T1000 (cell line): ENCODE results near the gene MYOCD.
"Not testable (repeated sequence)": the region's sequence is repeated elsewhere in the genome, so short reads cannot be mapped to it uniquely, and the experiment has no call there.

ENCODE experiments used
- DNase-seq: peaks from one replicate; lab custom pipeline; 2025; ENCODE audit warnings: mixed read lengths; lab: John Stamatoyannopoulos, UW

MYOCD gene, protein sequence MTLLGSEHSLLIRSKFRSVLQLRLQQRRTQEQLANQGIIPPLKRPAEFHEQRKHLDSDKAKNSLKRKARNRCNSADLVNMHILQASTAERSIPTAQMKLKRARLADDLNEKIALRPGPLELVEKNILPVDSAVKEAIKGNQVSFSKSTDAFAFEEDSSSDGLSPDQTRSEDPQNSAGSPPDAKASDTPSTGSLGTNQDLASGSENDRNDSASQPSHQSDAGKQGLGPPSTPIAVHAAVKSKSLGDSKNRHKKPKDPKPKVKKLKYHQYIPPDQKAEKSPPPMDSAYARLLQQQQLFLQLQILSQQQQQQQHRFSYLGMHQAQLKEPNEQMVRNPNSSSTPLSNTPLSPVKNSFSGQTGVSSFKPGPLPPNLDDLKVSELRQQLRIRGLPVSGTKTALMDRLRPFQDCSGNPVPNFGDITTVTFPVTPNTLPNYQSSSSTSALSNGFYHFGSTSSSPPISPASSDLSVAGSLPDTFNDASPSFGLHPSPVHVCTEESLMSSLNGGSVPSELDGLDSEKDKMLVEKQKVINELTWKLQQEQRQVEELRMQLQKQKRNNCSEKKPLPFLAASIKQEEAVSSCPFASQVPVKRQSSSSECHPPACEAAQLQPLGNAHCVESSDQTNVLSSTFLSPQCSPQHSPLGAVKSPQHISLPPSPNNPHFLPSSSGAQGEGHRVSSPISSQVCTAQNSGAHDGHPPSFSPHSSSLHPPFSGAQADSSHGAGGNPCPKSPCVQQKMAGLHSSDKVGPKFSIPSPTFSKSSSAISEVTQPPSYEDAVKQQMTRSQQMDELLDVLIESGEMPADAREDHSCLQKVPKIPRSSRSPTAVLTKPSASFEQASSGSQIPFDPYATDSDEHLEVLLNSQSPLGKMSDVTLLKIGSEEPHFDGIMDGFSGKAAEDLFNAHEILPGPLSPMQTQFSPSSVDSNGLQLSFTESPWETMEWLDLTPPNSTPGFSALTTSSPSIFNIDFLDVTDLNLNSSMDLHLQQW

DNA sequence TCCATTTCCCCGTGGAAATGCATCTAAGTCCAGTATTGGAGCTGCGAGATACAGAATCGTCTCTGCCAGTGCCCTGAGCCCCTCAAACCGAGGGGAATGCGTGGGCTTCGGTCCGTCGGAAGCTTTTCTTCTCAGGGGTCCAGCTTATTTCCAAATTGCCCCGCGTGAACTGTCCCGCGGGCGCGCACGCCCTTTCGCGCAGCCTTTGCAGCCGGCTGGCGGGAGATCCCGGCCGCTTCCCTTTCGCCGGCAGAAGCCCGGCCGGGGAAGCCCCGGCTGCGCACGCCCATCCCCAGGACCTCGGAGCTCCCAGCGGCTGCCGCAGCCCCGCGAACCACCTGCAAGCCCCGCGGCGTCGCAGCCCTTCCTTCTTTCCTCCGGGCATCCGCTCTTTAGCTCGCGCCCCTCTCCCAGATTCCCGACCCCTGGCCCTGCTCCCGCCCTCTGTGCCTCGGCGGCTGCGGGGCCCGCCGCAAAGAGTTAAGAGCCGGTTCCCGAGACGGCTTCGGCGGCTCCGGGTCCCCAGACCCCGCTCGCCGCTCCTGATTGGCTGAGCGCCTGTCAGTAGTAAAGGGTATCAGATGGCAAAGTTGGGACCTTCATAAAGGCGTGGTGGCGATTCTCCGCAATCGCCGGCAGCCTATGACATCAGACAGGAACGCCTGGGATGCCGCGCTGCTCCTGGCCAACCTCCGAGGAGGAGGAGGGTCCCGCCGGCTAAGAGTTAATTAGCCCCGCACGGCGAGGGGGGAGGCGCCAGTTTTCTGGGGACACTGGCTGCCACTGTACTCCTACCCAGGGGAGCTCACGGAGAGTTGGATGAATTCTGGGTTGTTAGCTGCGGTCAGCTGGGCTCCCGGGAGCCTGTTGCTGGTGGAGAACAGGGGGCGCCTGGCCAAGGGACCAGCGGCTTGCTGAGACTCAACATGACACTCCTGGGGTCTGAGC is at the start of gene MYOCD:
Gene MYOCD (plus strand): TSS at position 628 of the 948 bp plus-strand sequence. CDS start 299 bp downstream, at position 927.
- peak; percentile 20 for DNase-seq

DNA sequence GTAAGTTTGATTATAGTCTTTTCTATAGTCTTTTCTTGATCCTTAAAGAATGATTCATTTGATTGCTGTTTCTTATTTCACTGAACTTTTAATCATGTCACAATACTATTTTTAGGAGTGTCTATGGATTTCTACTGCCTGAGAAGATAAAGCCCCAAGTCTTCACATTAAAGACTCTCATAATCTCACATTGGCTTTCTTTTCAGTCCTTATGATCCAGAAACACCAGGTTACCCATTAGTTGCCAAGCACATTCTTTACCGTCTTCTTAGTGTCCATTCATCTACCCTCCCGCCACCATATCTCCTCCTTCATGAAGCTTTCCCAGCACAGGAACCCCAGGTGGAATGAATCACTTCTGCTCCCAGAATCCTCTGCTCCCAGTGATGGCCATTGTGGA is 49.5 kb upstream of the MYOCD start:
- no peak for DNase-seq

DNA sequence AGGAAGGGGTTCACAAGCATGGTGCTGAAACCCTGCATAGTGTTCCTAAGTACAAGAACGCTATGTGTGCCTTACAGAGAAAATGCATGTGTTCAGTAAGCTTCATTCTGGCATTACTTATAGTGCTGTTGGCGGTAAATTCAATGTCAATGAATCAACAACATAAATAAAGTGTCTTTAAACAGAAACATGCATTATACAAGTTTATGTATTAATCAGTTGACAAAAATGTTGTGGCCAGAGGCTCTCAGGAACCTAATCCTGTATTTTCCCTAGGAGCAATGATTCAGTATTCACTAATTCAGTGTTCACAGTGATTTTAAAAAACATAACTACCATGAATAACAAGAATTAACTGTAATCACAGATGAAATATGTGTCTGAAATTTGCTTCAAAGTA is 47.1 kb upstream of the MYOCD start:
- DNase-seq: no peak

DNA sequence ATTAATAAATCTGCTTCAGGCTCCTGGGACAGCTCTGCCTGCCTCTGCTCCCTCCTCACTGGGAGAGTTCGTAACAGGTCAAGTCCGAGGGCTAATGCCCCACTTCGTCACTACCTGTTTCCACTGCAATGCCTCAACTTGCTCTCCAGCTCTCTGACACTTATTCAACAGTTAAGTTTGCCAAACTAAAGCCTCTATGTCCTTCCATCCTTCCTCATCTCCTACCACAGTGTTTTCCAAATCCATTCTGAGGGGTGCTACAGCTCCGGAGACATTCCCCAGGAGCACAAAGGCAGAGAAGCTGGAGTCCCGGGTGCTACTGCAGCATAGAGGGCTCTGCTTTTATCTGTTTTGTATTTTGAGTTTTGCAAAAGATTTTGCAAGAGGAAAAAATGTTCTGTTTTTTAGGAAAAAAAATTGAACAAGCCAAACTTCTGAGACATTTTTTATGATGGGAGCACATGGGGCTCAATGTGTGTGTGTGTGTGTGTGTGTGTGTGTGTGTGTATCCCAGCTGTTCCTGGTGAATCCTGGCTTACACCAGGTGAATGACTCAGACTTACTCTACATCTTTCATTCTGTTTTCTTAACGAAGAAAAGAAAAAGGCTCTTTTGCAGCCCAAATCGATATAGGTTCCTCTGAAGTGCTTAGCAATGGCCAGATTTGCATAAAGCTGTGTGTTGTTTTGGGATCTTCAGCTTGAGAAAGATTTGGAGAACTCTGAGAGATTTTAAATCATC is 46.1 kb upstream of the MYOCD start:
- DNase-seq: no peak

DNA sequence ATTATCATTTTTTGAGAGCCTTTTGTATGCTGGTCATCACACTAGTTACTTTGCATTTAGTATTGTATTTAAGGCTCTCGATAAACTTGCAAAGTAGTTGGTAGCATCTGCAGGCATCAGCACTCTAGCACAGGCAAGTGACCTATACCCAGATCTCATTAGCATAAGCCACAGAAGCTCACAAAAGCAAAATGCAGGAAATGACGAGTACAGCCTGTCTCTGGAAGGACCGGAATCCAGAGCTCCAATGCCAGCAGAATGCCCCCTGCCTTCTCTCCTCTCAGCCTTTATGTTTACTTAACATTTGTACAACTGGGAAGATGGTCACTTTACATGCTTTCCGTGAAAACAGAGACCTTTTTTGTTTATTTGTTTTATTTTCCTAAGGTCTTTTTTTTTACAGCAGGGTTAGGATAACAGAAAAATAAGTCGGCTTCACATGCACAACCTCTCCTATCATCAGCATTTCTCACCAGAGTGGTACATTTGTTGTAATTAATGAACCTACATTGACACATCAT is 45.4 kb upstream of the MYOCD start:
- peak; percentile 20 for DNase-seq

DNA sequence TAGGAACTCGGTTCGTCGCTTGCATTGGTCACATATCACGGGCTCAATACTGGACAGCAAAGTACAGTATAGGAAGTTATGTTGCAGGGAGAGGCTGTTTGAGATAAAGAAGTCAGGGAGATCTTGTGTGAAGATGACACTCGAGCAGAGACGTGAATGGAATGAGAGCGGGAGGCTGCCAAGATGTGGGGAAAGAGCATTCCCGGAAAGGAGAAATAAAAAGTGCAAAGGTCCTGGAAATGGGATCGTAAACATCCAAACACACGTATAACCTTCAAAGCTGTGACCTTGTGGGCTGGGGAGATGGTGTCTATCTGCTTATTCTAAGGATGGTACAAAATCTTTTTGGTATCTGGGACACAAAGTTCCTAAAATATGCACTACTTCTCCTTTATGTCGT is 43.0 kb upstream of the MYOCD start:
- no peak for DNase-seq

DNA sequence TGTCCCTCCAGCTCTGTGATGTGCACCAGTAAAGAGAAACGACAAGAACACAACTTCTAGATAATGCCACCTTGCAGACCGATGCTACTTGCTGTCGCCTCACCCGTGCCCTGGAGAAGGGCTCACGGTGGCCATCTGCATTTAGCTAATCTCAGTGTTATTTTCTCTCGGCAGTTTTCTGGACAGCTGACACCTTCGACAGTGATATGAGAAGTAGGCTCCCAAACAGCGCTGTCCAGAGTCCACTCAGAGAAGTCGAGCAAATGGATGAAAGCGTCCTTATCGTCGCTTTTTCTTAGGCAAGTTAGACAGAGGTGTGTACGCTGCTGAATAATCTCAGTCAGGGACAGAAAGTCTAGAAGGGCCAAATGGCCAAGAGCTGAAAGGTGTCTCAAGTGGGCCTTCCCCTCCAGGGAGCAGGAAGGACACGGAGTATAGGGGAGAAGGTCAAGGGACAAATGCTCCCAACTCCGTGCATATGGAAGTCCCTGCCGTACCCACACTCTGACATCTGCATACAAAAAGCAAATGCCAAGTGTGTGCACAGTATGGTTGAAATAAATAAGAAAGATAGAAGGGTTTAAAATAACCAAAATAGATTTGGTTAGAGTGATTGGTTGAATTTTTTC is 42.4 kb upstream of the MYOCD start:
- DNase-seq: no peak

DNA sequence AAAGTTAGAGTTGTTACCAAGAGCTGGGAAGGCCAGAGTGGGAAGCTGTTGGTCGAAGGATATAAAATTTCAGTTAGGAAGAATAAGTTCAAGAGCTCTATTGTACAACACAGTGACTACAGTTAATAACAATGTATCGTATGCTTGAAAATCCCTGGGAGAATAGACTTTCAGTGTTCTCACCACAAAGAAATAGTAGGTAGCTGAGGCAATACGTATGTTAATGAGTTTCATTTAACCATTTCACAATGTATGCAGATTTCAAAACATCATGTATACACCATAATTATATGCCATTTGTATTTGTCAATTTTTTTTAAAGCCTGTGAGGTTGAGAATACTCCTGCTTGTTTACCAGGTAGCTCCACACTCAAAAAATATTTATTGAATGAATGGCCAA is 41.5 kb upstream of the MYOCD start:
- no peak for DNase-seq

DNA sequence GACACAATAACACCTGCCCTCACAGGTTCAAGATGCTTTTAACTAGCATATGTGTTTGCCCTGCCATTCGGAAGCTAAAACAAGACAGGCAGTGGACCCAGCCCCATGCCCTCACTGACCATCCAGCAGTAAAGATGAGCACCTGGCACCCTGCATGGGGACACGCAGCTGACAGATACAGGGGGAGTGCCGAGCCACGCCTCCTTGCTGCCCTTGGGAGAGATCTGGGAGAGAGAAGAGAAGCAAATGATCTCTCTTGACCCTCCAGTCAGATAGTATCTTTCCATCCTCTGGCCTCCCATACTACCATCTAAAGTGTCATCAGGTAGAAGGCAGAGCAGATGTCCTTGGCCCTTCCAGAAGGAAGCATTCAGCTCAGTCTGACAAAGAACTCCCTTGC is 40.6 kb upstream of the MYOCD start:
- DNase-seq: no peak

DNA sequence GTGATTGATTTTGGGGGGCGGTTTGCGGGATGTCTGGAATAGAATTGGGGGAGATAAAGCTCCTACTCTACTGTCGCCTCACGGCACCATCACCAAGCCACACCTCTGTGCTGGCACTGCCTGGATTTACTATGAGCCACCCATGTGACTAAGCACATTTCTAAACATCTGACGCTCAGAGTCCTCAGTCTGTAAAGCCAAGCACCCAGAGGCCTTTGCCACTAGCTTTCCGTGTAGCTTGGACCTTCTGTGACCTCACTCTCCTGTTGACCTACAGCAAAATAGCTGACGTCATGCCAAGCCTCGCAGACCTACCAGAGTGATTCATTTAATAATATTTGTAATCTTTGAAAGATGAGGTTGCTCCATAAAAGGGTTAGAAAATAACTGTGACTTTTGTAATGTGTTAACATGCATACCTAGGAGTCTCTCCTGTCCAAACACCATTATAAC is 38.5 kb upstream of the MYOCD start:
- peak; percentile 85 for DNase-seq

DNA sequence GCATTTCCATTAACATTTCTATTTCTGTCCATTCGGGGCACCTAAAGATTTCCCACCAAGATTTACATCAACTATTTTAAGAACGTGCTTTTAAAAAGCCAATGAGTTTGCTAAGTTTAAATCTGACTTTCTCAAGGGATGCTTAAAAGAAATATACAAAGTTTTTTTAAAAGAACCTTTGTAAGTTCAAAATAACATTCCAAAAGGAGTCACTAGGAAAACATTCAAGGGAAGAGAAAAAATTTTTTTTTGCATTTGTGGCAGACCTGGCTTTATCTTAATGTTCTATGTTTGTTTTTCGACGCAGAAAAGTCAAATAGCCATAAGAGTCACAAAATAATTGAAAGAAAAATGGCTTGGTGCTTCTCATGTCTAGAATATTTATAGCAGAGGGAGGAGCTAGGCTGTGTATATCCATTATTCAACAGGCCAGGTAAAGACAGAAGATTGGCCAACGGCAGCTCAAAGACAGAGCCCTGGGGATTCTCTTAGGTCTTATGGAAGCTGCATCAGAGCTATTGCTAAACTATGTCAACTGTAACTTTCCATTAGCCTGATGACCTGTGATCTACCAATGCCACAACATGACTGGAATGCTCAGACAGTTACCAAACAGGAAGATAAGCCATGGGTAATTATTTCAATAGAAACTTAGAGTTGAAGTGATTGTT is 37.8 kb upstream of the MYOCD start:
- DNase-seq: no peak

DNA sequence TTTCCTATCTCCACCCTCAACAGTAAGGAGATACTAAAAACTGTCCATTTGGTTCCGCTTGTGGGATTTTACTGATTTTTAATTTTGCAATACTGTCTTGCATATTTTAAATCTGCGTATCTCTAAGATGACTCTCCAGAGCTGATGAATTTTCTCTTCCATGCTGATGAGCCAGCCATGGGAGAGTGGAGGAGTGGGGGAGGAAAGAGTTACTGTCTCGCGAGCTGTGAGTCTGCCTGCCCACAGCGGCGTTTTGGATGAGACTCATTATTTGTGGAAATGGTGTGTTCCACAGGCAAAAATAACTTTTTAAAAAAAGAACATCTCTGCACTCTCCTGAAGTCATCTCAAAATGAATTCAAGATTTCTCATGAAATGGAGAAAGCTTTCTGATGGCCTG is 34.6 kb upstream of the MYOCD start:
- no peak for DNase-seq

DNA sequence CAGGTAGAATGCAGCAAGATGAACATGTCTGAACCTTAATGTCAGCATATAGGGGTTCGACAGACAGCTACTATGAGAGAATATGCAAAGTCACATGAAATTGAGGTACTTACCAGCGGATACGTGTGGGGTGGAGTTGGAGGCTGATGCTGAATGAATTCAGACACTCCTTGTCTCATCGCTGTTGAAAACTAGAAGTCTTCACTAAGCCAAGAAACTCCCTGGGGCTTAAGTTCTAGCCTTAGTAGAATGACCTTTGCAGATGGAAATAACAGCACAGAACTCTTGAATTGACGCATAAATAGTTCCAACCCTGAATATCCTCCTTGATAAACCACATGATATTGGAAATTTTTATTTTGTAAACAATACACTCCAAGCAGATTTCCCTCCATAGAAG is 32.9 kb upstream of the MYOCD start:
- DNase-seq: no peak

DNA sequence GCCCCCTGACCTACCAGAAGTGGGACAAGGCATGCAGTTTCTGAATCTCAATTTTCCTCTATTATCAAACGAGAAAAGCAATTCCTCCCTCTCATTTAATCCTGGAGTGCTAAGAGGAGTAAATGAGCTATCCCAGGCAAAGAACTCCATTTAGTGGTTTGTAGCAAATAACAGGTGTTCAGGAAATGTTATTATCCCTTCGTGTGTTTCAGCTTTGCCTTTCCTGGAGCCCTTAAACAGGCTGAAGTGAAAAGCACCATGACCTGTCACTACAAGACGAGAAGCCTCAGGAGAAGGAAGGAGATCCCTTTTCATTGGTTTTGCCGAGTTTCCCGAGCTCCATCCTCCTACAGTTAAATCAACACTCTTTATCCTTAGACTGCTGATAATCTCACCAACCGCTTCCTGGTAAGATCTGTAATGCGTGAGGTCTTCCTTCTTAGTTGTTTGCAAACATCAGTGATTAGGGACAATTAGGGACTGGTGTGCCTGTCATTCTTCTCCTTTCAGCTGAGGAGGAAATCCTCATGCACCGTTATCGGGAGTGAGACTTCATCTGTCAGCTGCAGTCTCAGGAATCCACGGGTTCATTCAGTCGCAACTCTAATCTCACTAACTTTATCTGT is 30.8 kb upstream of the MYOCD start:
- DNase-seq: no peak

DNA sequence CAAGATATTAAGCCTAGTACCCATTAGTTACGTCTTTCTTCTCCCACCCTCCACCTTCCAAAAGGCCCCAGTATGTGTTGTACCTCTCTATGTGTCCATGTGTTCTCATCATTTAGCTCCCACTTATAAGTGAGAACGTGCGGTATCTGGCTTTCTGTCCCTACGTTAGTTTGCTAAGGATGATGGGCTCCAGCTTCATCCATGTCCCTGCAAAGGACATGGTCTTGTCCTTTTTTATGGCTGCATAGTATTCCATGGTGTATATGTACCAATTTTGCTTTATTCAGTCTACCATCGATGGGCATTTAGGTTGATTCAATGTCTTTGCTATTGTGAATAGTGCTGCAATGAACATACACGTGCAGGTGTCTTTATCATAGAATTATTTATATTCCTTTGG is 29.7 kb upstream of the MYOCD start:
- DNase-seq: not testable (repeated sequence)

DNA sequence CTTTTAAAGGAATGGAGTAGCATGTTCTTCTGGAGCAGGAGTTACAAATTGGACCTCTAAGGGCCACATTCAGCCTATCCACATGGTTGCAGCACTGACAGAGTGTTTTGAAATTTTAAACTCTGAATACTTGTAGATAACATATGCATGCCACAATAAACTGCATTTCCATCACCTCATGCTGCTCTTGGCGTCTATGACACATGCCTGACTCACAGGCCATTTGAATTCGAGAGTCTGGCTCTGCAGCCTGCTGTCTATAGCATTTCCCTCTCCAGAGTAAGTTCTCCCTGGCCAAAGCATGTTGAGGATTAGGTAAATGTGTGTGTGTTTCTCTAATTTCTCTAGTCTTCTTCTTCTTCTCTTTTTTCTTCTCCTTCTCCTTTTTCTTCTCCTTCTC is 28.7 kb upstream of the MYOCD start:
- peak; percentile 66 for DNase-seq

DNA sequence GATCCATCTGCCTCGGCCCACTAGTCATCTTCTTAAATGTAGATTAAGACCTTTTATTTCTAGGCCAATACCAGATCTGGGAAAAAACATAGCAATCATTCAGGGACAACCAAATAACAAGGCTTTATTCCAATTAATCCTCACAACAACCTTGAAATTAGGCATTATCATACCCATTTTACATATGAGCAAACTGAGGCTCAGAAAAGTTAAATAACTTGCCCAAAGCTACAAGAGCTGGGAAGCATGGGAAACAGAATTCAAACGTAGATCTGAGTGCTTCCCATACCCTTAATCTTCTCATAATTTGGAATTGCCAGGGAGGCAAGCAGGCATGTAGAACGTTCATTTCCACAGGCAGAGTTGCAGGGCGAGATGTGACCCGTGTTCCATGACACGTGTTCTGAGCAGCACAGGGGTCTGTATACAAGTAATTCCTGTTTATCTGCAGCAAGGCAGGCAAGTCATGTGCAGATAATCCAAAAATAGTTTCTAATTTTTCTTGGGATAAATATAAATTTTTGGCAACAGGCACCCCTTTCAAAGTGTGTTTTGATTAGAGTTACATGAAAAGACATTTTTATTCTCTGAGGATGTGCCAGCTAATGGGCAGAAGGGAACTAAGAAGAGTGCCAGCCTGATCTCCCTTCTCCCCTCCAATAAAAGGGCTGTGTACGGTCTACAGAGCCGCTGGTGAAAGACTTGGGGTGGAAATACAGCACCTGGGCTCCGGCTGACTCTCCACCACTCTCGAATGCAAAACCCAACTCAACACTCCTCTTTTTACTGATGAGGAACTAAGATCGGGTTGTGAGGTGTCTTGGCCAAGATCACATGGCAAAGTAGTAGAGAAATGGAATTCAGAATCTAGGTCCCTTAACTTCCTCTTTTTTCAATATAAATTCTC is 27.7 kb upstream of the MYOCD start:
- no peak for DNase-seq

DNA sequence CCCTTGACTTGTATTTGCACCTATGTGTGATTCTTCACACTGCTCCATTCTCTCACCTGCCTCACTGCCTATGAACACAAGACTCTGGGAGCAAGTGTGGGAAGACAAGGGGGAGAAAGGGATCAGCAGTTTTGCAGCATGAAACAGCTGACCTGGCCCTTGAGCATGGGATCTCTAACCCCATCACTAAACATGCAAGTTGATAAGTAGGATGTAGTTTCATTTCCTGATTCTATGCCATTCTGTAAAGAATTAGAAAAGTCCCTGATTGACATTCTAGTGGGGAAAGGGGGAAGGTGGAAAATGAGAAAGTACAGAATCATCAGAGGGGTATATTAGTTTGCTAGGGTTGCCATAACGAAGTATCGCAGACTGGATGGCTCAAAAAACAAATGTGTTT is 25.3 kb upstream of the MYOCD start:
- no peak for DNase-seq
